Neural cell (in vitro differentiated cells): Measurements from ENCODE around the gene GABRG3. TPM values are rescaled to one million over a fixed set of nuclear protein-coding genes. Genes with fewer than 3 reads are reported as not detected.

Source experiments
- H2AFZ ChIP-seq: fragments of 200-600, 300-800 bp; sonication (generic), shearing (Covaris generic); 2 replicates; pipeline ENCODE4 v1.6.0; 2014; ENCODE audit warnings: low read depth, mild to moderate bottlenecking, antibody characterized with exemption, low read length, moderate library complexity
- H3F3A ChIP-seq: fragments of 200-600 bp; shearing (Covaris generic); 2 replicates; pipeline ENCODE4 v1.6.1; 2016; ENCODE audit warnings: mild to moderate bottlenecking, moderate library complexity, mixed read lengths, antibody characterized with exemption, low read length; ENCODE audit not compliant: insufficient read depth, poor library complexity, severe bottlenecking
- H3K27ac ChIP-seq: fragments of 200-600, 300-800 bp; sonication (generic), shearing (Covaris generic); 2 replicates; pipeline ENCODE4 v1.5.1; 2014; ENCODE audit warnings: mild to moderate bottlenecking, low read length, moderate library complexity
- H3K27me3 ChIP-seq: fragments of 300-800, 200-600 bp; sonication (generic), shearing (Covaris generic); 2 replicates; pipeline ENCODE4 v1.6.0; 2014; ENCODE audit warnings: mild to moderate bottlenecking, low read depth, low read length, moderate library complexity; ENCODE audit not compliant: insufficient read depth
- H3K36me3 ChIP-seq: fragments of 300-800, 200-600 bp; sonication (generic), shearing (Covaris generic); 2 replicates; pipeline ENCODE4 v1.5.1; 2014; ENCODE audit warnings: mild to moderate bottlenecking, antibody characterized with exemption, low read length, moderate library complexity; ENCODE audit not compliant: insufficient read depth
- H3K4me2 ChIP-seq: fragments of 300-800, 200-600 bp; sonication (generic), shearing (Covaris generic); 2 replicates; pipeline ENCODE4 v1.6.0; 2014; ENCODE audit warnings: mild to moderate bottlenecking, low read length
- H3K4me3 ChIP-seq: fragments of 300-800, 200-600 bp; sonication (generic), shearing (Covaris generic); 2 replicates; pipeline ENCODE4 v1.5.1; 2014; ENCODE audit warnings: mild to moderate bottlenecking, low read length, moderate library complexity
- H3K79me2 ChIP-seq: fragments of 200-600 bp; shearing (Covaris generic); replicated peaks from 2 replicates; pipeline ENCODE4 v1.6.0; 2014; ENCODE audit warnings: mild to moderate bottlenecking, low read length, moderate library complexity; ENCODE audit not compliant: insufficient read depth
- H3K9ac ChIP-seq: fragments of 300-800, 200-600 bp; sonication (generic), shearing (Covaris generic); 2 replicates; pipeline ENCODE4 v1.6.1; 2016; ENCODE audit warnings: mild to moderate bottlenecking, low read length, mixed read lengths
- H3K9me2 ChIP-seq: fragments of 200-600 bp; shearing (Covaris generic); 2 replicates; pipeline ENCODE4 v1.6.1; 2016; ENCODE audit warnings: mild to moderate bottlenecking, low read length, mixed read lengths; ENCODE audit not compliant: insufficient read depth
- H3K9me3 ChIP-seq: fragments of 200-600, 300-800 bp; sonication (generic), shearing (Covaris generic); 2 replicates; pipeline ENCODE4 v1.6.1; 2016; ENCODE audit warnings: mild to moderate bottlenecking, mixed run types, low read length, moderate library complexity, mixed read lengths
- H4K20me1 ChIP-seq: fragments of 200-600 bp; shearing (Covaris generic); 2 replicates; pipeline ENCODE4 v1.6.1; 2016; ENCODE audit warnings: mild to moderate bottlenecking, mixed run types; ENCODE audit not compliant: insufficient read depth
- EP300 ChIP-seq: fragments of 450-650 bp; conservative IDR thresholded peaks from 2 replicates; pipeline ENCODE4 v1.6.1; 2014; ENCODE audit warnings: antibody characterized with exemption, mild to moderate bottlenecking, moderate library complexity; ENCODE audit not compliant: poor library complexity, severe bottlenecking
- EZH2 ChIP-seq: fragments of 200-600, 300-800 bp; shearing (Covaris generic), sonication (generic); IDR thresholded peaks from 2 replicates; pipeline ENCODE4 v1.6.1; 2014; ENCODE audit warnings: antibody characterized with exemption, low read length, borderline replicate concordance, mild to moderate bottlenecking; ENCODE audit not compliant: insufficient read depth, poor library complexity, severe bottlenecking
- MXI1 ChIP-seq: fragments of 450-650 bp; conservative IDR thresholded peaks from 2 replicates; pipeline ENCODE4 v1.6.1; 2014; ENCODE audit warnings: antibody characterized with exemption, mild to moderate bottlenecking; ENCODE audit not compliant: poor library complexity, severe bottlenecking
- POLR2AphosphoS5 ChIP-seq: IDR thresholded peaks from 2 replicates; pipeline ENCODE4 v1.6.1; 2012
- RAD21 ChIP-seq: fragments of 450-650 bp; conservative IDR thresholded peaks from 2 replicates; pipeline ENCODE4 v1.6.1; 2014; ENCODE audit warnings: antibody characterized with exemption, mild to moderate bottlenecking, moderate library complexity
- SMC3 ChIP-seq: fragments of 450-650 bp; conservative IDR thresholded peaks from 2 replicates; pipeline ENCODE4 v1.6.1; 2014; ENCODE audit warnings: antibody characterized with exemption, mild to moderate bottlenecking, moderate library complexity; ENCODE audit not compliant: poor library complexity
- TAF1 ChIP-seq: IDR thresholded peaks from 2 replicates; pipeline ENCODE4 v1.6.1; 2012; ENCODE audit warnings: low read depth
- polyA plus RNA-seq: library from polyadenylated mRNA; depleted of rRNA; stranded (reverse); fragments of >200 nt; gene quantifications from 2 replicates; pipeline ENCODE4 v1.2.3, GENCODE V29; 2014
- TF ChIP-seq, protein P1 (sequence below): fragments of 450-650 bp; IDR thresholded peaks from 2 replicates; pipeline ENCODE4 v1.5.1; 2014; ENCODE audit warnings: antibody characterized with exemption, mild to moderate bottlenecking, moderate library complexity; ENCODE audit not compliant: poor library complexity, severe bottlenecking
- TF ChIP-seq, protein P2 (sequence below): IDR thresholded peaks from 2 replicates; pipeline ENCODE4 v1.6.1; 2012; ENCODE audit warnings: borderline replicate concordance

GABRG3 gene
- polyA plus RNA-seq, 1 donor from 2014 or later, result 1.2 TPM

DNA sequence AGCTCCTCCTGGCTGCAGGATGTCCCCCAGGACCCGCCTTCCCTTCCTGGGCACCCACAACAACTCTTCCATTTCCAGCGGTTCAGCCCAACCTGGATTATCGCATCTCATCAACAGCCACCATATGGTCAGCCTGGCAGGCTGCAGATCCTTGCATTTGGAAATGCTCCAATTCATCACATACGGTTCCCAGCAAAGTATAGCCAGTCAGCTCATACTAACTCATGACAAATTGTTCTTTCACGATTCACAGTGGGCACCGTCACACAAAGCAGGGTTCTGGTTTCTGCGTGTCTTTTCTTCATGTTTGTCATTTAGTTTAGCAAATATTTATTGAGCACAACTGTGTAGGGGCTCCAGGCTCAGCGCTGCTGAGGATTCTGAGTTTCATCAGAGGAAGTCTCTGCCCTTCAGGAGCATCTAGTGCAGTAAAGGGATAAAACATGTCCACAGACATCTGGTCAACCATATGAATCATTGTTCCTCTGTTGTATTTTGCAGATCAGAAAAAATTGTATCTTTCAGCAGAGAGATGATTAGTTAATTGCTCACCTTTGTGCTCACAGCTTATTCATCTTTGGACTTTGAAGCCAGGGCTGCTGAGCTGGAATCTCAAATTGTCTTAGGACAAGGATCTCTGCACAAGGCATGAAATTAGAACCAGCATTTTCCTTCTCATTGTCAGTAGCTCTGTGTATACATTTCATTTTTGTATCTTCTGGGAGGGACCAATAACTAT is 125.1 kb downstream of the GABRG3 start:
- TF ChIP-seq, protein P1, sequence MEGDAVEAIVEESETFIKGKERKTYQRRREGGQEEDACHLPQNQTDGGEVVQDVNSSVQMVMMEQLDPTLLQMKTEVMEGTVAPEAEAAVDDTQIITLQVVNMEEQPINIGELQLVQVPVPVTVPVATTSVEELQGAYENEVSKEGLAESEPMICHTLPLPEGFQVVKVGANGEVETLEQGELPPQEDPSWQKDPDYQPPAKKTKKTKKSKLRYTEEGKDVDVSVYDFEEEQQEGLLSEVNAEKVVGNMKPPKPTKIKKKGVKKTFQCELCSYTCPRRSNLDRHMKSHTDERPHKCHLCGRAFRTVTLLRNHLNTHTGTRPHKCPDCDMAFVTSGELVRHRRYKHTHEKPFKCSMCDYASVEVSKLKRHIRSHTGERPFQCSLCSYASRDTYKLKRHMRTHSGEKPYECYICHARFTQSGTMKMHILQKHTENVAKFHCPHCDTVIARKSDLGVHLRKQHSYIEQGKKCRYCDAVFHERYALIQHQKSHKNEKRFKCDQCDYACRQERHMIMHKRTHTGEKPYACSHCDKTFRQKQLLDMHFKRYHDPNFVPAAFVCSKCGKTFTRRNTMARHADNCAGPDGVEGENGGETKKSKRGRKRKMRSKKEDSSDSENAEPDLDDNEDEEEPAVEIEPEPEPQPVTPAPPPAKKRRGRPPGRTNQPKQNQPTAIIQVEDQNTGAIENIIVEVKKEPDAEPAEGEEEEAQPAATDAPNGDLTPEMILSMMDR, result no peak
- TF ChIP-seq EP300 (no peak), POLR2AphosphoS5 (no peak), RAD21 (no peak), SMC3 (no peak), TAF1 (no peak), EZH2 (no peak), MXI1 (no peak)
- TF ChIP-seq, protein P2, sequence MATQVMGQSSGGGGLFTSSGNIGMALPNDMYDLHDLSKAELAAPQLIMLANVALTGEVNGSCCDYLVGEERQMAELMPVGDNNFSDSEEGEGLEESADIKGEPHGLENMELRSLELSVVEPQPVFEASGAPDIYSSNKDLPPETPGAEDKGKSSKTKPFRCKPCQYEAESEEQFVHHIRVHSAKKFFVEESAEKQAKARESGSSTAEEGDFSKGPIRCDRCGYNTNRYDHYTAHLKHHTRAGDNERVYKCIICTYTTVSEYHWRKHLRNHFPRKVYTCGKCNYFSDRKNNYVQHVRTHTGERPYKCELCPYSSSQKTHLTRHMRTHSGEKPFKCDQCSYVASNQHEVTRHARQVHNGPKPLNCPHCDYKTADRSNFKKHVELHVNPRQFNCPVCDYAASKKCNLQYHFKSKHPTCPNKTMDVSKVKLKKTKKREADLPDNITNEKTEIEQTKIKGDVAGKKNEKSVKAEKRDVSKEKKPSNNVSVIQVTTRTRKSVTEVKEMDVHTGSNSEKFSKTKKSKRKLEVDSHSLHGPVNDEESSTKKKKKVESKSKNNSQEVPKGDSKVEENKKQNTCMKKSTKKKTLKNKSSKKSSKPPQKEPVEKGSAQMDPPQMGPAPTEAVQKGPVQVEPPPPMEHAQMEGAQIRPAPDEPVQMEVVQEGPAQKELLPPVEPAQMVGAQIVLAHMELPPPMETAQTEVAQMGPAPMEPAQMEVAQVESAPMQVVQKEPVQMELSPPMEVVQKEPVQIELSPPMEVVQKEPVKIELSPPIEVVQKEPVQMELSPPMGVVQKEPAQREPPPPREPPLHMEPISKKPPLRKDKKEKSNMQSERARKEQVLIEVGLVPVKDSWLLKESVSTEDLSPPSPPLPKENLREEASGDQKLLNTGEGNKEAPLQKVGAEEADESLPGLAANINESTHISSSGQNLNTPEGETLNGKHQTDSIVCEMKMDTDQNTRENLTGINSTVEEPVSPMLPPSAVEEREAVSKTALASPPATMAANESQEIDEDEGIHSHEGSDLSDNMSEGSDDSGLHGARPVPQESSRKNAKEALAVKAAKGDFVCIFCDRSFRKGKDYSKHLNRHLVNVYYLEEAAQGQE, result no peak
- H2AFZ ChIP-seq, result no peak overlapping the region
- H3K9ac ChIP-seq, result no peak overlapping the region
- H3K36me3 ChIP-seq, result no peaks in the 10 kb centered on the region
- H3K27me3 ChIP-seq, result no peaks in the 10 kb centered on the region
- no peak overlapping the region for H3K4me3 ChIP-seq
- H3K4me2 ChIP-seq, result no peak overlapping the region
- no peak overlapping the region for H3K27ac ChIP-seq
- no peaks in the 10 kb centered on the region for H3K9me2 ChIP-seq
- no peaks in the 10 kb centered on the region for H4K20me1 ChIP-seq
- H3K9me3 ChIP-seq, result no peaks in the 10 kb centered on the region
- H3F3A ChIP-seq, result no peaks in the 10 kb centered on the region
- H3K79me2 ChIP-seq, result no peaks in the 10 kb centered on the region

DNA sequence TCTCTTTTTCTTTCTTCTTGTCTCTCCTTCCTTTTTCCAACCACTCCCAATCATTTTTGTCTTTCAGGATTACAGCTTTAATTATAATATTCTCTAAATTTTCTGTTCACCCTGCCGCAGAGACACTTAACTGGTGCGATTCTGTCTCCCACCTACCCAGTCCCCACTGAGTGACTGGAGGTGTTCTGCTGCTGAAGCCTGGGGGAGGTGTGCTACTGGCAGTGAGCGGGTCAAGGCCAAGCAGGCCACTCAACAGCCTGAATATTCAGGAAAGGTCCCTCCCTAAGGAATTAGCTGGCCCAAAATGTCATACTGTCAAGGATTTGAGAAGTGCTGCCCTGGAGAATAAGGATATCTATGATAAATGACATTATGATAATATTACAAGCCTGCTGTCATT is 126.5 kb downstream of the GABRG3 start:
- no peak for TF ChIP-seq EP300
- TF ChIP-seq, protein P1, result no peak
- TF ChIP-seq MXI1, result no peak
- no peak for TF ChIP-seq RAD21
- TF ChIP-seq, protein P2, result no peak
- TF ChIP-seq TAF1, result no peak
- no peak for TF ChIP-seq EZH2
- TF ChIP-seq SMC3, result no peak
- no peak for TF ChIP-seq POLR2AphosphoS5

More for the DNA sequence above, 126.5 kb downstream of the GABRG3 start:
- no peak overlapping the region for H3K27ac ChIP-seq
- no peak overlapping the region for H3K9ac ChIP-seq
- no peak overlapping the region for H3K4me3 ChIP-seq
- H2AFZ ChIP-seq, result no peak overlapping the region
- H3K27me3 ChIP-seq, result no peaks in the 10 kb centered on the region
- H3K9me2 ChIP-seq, result no peaks in the 10 kb centered on the region
- no peaks in the 10 kb centered on the region for H3F3A ChIP-seq
- H3K36me3 ChIP-seq, result no peaks in the 10 kb centered on the region
- H3K9me3 ChIP-seq, result no peaks in the 10 kb centered on the region
- H3K79me2 ChIP-seq, result no peaks in the 10 kb centered on the region
- H3K4me2 ChIP-seq, result no peak overlapping the region
- no peaks in the 10 kb centered on the region for H4K20me1 ChIP-seq
